Measurements from ENCODE around the gene CNTNAP1. TPM values are rescaled to one million over a fixed set of nuclear protein-coding genes. Genes with fewer than 3 reads are reported as not detected.

CNTNAP1 gene
- total and polyA plus RNA-seq, 9 of the 15 experiments (the other 6 are each of a cell fraction or from before 2014, with no cell fraction given) = 0.10 to 1.8 (median 0.62) TPM

GRCh38 chr17:42677921-42678781, 4.2 kb upstream of the CNTNAP1 start (continued):
- peak; percentile 75; the same call in 1 of the 2 replicates for TF ChIP-seq PHF8 (IDR thresholded peaks at IDR 0.05; ENCODE audit: borderline replicate concordance, low read length)
- TF ChIP-seq, protein P1, sequence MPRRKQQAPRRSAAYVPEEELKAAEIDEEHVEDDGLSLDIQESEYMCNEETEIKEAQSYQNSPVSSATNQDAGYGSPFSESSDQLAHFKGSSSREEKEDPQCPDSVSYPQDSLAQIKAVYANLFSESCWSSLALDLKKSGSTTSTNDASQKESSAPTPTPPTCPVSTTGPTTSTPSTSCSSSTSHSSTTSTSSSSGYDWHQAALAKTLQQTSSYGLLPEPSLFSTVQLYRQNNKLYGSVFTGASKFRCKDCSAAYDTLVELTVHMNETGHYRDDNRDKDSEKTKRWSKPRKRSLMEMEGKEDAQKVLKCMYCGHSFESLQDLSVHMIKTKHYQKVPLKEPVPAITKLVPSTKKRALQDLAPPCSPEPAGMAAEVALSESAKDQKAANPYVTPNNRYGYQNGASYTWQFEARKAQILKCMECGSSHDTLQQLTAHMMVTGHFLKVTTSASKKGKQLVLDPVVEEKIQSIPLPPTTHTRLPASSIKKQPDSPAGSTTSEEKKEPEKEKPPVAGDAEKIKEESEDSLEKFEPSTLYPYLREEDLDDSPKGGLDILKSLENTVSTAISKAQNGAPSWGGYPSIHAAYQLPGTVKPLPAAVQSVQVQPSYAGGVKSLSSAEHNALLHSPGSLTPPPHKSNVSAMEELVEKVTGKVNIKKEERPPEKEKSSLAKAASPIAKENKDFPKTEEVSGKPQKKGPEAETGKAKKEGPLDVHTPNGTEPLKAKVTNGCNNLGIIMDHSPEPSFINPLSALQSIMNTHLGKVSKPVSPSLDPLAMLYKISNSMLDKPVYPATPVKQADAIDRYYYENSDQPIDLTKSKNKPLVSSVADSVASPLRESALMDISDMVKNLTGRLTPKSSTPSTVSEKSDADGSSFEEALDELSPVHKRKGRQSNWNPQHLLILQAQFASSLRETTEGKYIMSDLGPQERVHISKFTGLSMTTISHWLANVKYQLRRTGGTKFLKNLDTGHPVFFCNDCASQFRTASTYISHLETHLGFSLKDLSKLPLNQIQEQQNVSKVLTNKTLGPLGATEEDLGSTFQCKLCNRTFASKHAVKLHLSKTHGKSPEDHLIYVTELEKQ (CRISPR knock-in tag; IDR thresholded peaks at IDR 0.05) = no peak
- TF ChIP-seq, protein P2, sequence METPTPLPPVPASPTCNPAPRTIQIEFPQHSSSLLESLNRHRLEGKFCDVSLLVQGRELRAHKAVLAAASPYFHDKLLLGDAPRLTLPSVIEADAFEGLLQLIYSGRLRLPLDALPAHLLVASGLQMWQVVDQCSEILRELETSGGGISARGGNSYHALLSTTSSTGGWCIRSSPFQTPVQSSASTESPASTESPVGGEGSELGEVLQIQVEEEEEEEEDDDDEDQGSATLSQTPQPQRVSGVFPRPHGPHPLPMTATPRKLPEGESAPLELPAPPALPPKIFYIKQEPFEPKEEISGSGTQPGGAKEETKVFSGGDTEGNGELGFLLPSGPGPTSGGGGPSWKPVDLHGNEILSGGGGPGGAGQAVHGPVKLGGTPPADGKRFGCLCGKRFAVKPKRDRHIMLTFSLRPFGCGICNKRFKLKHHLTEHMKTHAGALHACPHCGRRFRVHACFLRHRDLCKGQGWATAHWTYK (CRISPR knock-in tag; IDR thresholded peaks at IDR 0.05) = no peak
- TF ChIP-seq TSC22D4 (tag; IDR thresholded peaks at IDR 0.05) = no peak
- peak; percentile 97 for TF ChIP-seq ZNF316 (IDR thresholded peaks at IDR 0.05)
- TF ChIP-seq ARHGAP35 (IDR thresholded peaks at IDR 0.05; ENCODE audit: partially characterized antibody) = no peak
- no peak for TF ChIP-seq ZFPM2 (CRISPR knock-in tag; IDR thresholded peaks at IDR 0.05)
- no peak for TF ChIP-seq KDM5B (IDR thresholded peaks at IDR 0.05; ENCODE audit: insufficient replicate concordance, low read depth, low read length)
- no peak for TF ChIP-seq PRMT5 (CRISPR knock-in tag; IDR thresholded peaks at IDR 0.05)
- TF ChIP-seq ZNF584 (CRISPR knock-in tag; IDR thresholded peaks at IDR 0.05; ENCODE audit: low read depth) = no peak
- no peak for TF ChIP-seq NR4A1 (CRISPR knock-in tag; IDR thresholded peaks at IDR 0.05)
- TF ChIP-seq NR4A1 (tag; IDR thresholded peaks at IDR 0.05) = no peak
- TF ChIP-seq RUNX1 (IDR thresholded peaks at IDR 0.05; ENCODE audit: low read depth) = 0 out of 2 replicates have a peak, but pooled peaks have one; percentile 22
- TF ChIP-seq ZNF239 (CRISPR knock-in tag; IDR thresholded peaks at IDR 0.05) = no peak
- TF ChIP-seq GTF2E2 (tag; IDR thresholded peaks at IDR 0.05) = no peak
- TF ChIP-seq SMARCA4 (IDR thresholded peaks at IDR 0.05) = no peak; the same call in 1 of the 2 replicates
- no peak for TF ChIP-seq PTTG1 (tag; IDR thresholded peaks at IDR 0.05; ENCODE audit: low read depth)
- TF ChIP-seq, protein P3, sequence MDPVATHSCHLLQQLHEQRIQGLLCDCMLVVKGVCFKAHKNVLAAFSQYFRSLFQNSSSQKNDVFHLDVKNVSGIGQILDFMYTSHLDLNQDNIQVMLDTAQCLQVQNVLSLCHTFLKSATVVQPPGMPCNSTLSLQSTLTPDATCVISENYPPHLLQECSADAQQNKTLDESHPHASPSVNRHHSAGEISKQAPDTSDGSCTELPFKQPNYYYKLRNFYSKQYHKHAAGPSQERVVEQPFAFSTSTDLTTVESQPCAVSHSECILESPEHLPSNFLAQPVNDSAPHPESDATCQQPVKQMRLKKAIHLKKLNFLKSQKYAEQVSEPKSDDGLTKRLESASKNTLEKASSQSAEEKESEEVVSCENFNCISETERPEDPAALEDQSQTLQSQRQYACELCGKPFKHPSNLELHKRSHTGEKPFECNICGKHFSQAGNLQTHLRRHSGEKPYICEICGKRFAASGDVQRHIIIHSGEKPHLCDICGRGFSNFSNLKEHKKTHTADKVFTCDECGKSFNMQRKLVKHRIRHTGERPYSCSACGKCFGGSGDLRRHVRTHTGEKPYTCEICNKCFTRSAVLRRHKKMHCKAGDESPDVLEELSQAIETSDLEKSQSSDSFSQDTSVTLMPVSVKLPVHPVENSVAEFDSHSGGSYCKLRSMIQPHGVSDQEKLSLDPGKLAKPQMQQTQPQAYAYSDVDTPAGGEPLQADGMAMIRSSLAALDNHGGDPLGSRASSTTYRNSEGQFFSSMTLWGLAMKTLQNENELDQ (CRISPR knock-in tag; IDR thresholded peaks at IDR 0.05; ENCODE audit: borderline replicate concordance) = no peak
- TF ChIP-seq TAF1 (IDR thresholded peaks at IDR 0.05; ENCODE audit: control insufficient read depth, extremely low read depth, insufficient read depth, low read length, severe bottlenecking) = no peak
- TF ChIP-seq MAX (CRISPR knock-in tag; IDR thresholded peaks at IDR 0.05) = peak; percentile 41; the same call in 1 of the 2 replicates
- no peak for TF ChIP-seq MEIS2 (IDR thresholded peaks at IDR 0.05; ENCODE audit: partially characterized antibody)

Data from K562 (cell line).